GM21390 (cell line): Measurements from ENCODE around the gene IL7R.
"Not testable (repeated sequence)": the region's sequence is repeated elsewhere in the genome, so short reads cannot be mapped to it uniquely, and the experiment has no call there.

Experiments
- ATAC-seq: cut with Tn5 transposase; IDR thresholded peaks from one replicate; pipeline ENCODE4 v1.9.1; 2021; ENCODE audit not compliant: unreplicated experiment

The IL7R gene

GRCh38 chr5:35838370-35839042 lies 18.2 kb upstream of the IL7R start:
- no peak for ATAC-seq

GRCh38 chr5:35842856-35843255 lies 13.8 kb upstream of the IL7R start:
- no peak for ATAC-seq

GRCh38 chr5:35845508-35845907 lies 11.2 kb upstream of the IL7R start:
- not testable (repeated sequence) for ATAC-seq

- no peak for ATAC-seq
These were observed 9.2 kb upstream of the IL7R start for GRCh38 chr5:35847491-35847890.

- no peak for ATAC-seq
These were observed 8.7 kb upstream of the IL7R start for GRCh38 chr5:35847961-35848360.

- no peak for ATAC-seq
These were observed 6.8 kb upstream of the IL7R start for GRCh38 chr5:35849860-35850259.

- no peak for ATAC-seq
These were observed 5.6 kb upstream of the IL7R start for GRCh38 chr5:35850967-35851680.

- no peak for ATAC-seq
These were observed 4.5 kb upstream of the IL7R start for GRCh38 chr5:35852084-35852734.

GRCh38 chr5:35852773-35853172 lies 3.9 kb upstream of the IL7R start:
- no peak for ATAC-seq

- no peak for ATAC-seq
These were observed 3.1 kb upstream of the IL7R start for GRCh38 chr5:35853631-35854030.

- no peak for ATAC-seq
These were observed 2.4 kb upstream of the IL7R start for GRCh38 chr5:35854248-35854647.

GRCh38 chr5:35855187-35855586 lies 1.5 kb upstream of the IL7R start:
- no peak for ATAC-seq

GRCh38 chr5:35856186-35856764 lies 416 bp upstream of the IL7R start:
- ATAC-seq = not testable (repeated sequence)

- no peak for ATAC-seq
These were observed 1.0 kb downstream of the IL7R start for GRCh38 chr5:35857606-35858205.

- ATAC-seq = no peak
These were observed 2.5 kb downstream of the IL7R start for GRCh38 chr5:35859101-35859661.

GRCh38 chr5:35860686-35861085 lies 4.0 kb downstream of the IL7R start:
- ATAC-seq = no peak

- ATAC-seq = no peak
These were observed 5.0 kb downstream of the IL7R start for GRCh38 chr5:35861718-35862117.

GRCh38 chr5:35862126-35862525 lies 5.4 kb downstream of the IL7R start:
- ATAC-seq = no peak

- no peak for ATAC-seq
These were observed 6.5 kb downstream of the IL7R start for GRCh38 chr5:35863159-35863558.

GRCh38 chr5:35867998-35868397 lies 11.3 kb downstream of the IL7R start:
- no peak for ATAC-seq

- ATAC-seq = no peak
These were observed 13.1 kb downstream of the IL7R start for GRCh38 chr5:35869685-35870277.
